OCI-LY7 (cell line): ENCODE results near the gene PRR7.

Source experiments
- CTCF ChIP-seq: fragments of 200-600 bp; sonication (generic); conservative IDR thresholded peaks from 2 replicates; pipeline ENCODE4 v1.5.1; 2014; ENCODE audit warnings: mild to moderate bottlenecking, antibody characterized with exemption, low read length, moderate library complexity, mixed read lengths
- EZH2phosphoT487 ChIP-seq: fragments of 200-600 bp; sonication (generic); IDR thresholded peaks from 2 replicates; pipeline ENCODE4 v1.6.1; 2018; ENCODE audit warnings: low read depth, borderline replicate concordance, mild to moderate bottlenecking, mixed run types, antibody characterized with exemption, low read length, moderate library complexity, mixed read lengths

GRCh38 chr5:177456591-177456964, 10.0 kb downstream of the PRR7 start:
- TF ChIP-seq CTCF = peak; percentile 44; the same call in 1 of the 2 replicates
- no peak for TF ChIP-seq EZH2phosphoT487
